Activated CD4-positive, alpha-beta T cell treated with anti-CD3 and anti-CD28 coated beads for 1 hour (primary cell): Measurements from ENCODE around the gene MAP3K15.

ENCODE experiments used
- DNase-seq: peaks from one replicate; pipeline ENCODE4 v3.0.0-alpha.2; 2020

MAP3K15 gene

GRCh38 chrX:19343085-19343534, 172.2 kb downstream of the MAP3K15 start:
- DNase-seq, result no peak

- no peak for DNase-seq
Observed at GRCh38 chrX:19342331-19342906, 172.9 kb downstream of the MAP3K15 start.

GRCh38 chrX:19334945-19335626, 180.2 kb downstream of the MAP3K15 start:
- DNase-seq, result no peak

- no peak for DNase-seq
Observed at GRCh38 chrX:19332983-19333382, 182.3 kb downstream of the MAP3K15 start.

- DNase-seq, result no peak
Observed at GRCh38 chrX:19331831-19332230, 183.5 kb downstream of the MAP3K15 start.

- DNase-seq, result no peak
Observed at GRCh38 chrX:19326567-19326966, 188.7 kb downstream of the MAP3K15 start.
